AG10803 (cell line): ENCODE results near the gene MCM7.
"Not testable (repeated sequence)": the region's sequence is repeated elsewhere in the genome, so short reads cannot be mapped to it uniquely, and the experiment has no call there.

Source experiments
- DNase-seq: peaks from one replicate; pipeline ENCODE4 v3.0.0; 2010; ENCODE audit warnings: low read depth
- H3K4me3 ChIP-seq: 2 replicates; pipeline ENCODE4 v1.5.1; 2011; ENCODE audit warnings: mild to moderate bottlenecking, low read length, control low read depth
- TF ChIP-seq, protein P1 (sequence below): conservative IDR thresholded peaks from 2 replicates; pipeline ENCODE4 v1.5.1; 2011; ENCODE audit warnings: mild to moderate bottlenecking, low read length, control low read depth, inconsistent platforms

Gene MCM7

DNA sequence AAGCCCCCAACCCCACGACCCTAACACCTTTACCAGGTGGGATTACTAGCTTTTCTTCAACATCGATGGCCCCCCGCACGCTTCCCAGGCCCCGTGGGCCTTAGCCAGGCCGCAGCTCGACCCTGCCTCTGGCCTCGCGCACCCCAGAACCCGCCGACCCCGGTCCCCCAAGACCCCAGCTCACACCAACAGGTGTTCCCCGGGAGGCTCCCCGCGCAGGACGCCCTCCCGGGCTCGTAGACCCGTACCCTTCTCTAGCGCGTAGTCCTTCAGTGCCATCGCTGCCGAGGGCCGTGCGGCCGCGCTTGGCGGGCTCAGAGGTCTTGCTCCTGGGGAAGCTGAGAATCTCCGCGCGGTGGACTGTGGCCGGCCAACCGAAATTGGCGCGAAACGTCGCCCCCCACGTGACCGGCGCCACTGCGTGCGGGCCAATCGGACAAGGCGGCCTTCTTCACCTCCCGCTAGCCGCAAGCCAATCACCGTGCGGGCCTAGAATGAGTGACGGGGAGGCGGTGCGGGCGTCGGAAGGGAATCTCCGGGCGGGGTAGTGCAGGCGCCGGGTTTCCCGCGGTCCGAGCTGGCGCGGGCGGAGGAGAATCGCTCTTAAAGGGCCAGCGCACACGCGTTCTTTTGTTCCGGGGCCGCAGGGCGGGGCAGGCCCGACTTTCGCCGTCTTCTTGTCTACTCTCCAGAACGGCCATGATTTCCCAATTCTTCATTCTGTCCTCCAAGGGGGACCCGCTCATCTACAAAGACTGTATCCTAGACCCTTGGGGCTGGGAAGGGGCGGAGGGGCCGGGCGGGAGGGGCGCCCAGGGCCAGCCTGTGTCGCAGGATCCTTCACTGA is at the start of gene MCM7, which contains the start of gene AP4M1:
MCM7 (minus strand) TSS at position 382 of the 847 bp plus-strand sequence; CDS start at position 279, 103 bp downstream.
AP4M1 (plus strand) TSS at position 628 of the 847 bp plus-strand sequence; CDS start at position 700, 72 bp downstream.
- peak; percentile 99 for DNase-seq
- H3K4me3 ChIP-seq: peak within 1 kb of the TSS; percentile 85
- TF ChIP-seq, protein P1, sequence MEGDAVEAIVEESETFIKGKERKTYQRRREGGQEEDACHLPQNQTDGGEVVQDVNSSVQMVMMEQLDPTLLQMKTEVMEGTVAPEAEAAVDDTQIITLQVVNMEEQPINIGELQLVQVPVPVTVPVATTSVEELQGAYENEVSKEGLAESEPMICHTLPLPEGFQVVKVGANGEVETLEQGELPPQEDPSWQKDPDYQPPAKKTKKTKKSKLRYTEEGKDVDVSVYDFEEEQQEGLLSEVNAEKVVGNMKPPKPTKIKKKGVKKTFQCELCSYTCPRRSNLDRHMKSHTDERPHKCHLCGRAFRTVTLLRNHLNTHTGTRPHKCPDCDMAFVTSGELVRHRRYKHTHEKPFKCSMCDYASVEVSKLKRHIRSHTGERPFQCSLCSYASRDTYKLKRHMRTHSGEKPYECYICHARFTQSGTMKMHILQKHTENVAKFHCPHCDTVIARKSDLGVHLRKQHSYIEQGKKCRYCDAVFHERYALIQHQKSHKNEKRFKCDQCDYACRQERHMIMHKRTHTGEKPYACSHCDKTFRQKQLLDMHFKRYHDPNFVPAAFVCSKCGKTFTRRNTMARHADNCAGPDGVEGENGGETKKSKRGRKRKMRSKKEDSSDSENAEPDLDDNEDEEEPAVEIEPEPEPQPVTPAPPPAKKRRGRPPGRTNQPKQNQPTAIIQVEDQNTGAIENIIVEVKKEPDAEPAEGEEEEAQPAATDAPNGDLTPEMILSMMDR: no peak

DNA sequence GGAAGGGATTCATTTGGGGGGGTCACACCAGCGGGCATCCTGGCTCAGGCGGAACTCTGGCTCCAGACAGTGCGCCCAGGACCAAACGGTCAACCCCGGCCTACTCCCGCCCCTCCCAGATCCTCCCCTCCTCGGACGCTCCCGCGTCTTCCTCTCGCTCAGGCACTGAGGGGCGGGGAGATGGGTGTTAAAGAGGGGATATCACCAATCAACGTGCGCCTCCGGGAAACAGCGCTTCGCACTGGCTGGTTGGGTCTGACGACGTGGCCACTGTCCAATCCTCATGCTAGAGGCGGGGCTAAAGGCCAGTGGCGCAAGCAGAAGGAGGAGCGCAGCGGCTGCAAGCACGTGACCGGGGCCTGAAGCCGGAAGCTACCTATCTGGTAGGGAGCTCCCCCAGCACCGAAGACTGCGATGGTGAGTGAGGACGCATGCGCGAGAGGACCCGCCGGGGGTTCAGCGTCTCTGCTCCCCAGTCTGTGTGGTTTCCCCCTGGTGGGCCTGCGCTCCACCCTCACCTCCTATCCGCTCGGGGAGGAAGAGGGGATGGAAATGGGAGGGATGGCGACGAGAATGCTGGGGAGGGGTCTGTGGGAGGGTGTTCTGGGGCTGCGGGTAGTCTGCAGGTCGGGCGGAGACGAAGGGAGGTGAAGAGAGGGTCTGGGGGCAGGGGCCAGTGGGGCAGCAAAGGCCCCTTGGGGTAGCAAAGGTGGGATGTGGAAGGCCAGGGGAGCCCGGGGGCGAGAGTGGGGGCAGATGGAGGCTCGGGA is 47.5 kb upstream of the MCM7 start, which contains the start of gene LAMTOR4:
LAMTOR4 (plus strand) TSS at position 360 of the 770 bp plus-strand sequence; CDS start at position 415, 55 bp downstream.
- TF ChIP-seq, protein P1: no peak
- peak within 1 kb of the TSS; percentile 100 for H3K4me3 ChIP-seq
- peak; percentile 99 for DNase-seq

DNA sequence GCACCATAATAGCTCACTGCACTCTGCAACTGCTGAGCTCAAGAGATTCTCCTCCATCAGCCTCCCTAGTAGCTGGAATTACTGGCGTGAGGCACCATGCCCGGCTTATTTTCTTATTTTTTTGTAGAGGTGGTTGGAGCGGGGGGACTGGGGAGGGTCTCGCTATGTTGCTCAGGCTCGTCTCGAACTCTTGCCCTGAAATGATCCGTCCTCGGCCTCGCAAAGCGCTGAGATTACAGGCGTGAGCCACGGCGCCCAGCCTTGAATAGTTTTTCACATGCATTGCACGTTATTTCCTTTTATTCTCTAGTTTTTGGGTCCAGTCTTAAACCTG is 47.0 kb upstream of the MCM7 start:
- TF ChIP-seq, protein P1: no peak
- no peak for DNase-seq
- peak overlapping the region; percentile 54 for H3K4me3 ChIP-seq

DNA sequence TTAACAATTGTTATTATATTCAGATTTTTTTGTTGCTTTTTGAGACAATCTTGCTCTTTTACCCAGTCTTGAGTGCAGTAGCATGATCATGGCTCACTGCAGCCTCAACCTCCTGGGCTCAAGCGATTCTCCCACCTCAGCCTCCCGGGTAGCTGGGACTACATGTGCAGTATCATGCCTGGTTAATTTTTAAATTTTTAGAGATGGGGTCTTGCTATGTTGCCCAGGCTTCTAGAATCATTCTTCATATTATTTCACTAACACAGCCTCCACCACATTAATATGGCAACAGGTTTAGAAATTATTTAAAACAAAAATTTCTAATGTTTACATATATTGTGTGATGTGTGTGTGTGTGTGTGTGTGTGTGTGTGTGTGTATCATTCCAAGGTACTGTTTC is 46.1 kb upstream of the MCM7 start:
- no peak overlapping the region for H3K4me3 ChIP-seq
- TF ChIP-seq, protein P1: no peak
- no peak for DNase-seq

DNA sequence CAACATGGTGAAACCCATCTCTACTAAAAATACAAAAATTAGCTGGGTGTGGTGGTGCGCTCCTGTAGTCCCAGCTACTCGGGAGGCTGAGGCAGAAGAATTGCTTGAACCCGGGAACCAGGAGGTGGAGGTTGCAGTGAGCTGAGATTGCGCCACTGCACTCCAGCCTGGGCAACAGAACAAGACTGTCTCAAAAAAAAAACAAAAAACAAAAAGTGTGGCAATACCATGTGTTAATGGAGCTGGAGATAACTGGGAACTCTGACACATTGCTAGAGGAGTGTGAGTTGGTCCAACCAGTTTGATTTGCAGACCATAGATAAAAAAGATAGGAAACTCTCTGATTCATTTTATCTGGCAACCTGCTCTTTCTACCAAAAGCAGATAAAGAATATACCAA is 45.2 kb upstream of the MCM7 start:
- peak; percentile 77 for DNase-seq
- not testable (repeated sequence) for H3K4me3 ChIP-seq

DNA sequence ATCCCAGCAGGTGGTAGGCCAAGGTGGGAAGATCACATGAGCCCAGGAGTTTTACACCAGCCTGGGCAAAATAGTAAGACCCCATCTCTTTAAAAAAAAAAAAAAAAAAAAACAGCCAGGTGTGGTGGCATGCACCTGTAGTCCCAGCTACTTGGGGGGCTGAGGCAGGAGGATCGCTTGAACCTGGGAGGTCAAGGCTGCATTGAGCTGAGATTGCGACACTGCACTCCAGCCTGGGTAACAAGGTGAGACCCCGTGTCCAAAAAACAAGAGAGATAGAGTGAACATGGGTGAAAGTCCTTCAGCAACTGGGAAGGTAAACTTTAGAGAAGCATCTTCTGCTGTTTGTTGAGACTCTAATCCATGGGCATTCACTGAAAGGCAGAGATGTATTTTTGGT is 41.3 kb upstream of the MCM7 start:
- H3K4me3 ChIP-seq: no peak overlapping the region
- no peak for DNase-seq
- TF ChIP-seq, protein P1: no peak

DNA sequence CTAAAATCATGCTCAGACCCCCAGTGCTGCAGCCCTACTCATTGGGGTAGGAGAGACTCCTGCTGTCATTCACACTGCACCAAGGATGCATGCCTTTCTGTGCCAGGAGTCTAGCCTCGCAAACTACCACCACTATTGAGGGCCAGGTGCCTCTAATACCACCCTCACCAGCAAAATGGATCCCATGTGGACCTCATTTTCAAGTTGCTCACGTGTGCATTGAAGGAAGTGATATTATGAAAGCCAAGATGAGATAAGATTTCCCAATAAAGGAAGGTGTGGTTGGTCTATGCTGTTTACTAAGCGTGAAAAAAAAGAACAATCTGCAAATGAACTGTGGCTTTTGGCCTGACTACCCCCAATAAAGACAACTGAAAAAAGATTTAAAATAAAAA is 40.4 kb upstream of the MCM7 start:
- DNase-seq: no peak
- TF ChIP-seq, protein P1: no peak
- no peak overlapping the region for H3K4me3 ChIP-seq
